ENCODE data around the gene CARD16.
"Not testable (repeated sequence)": the region's sequence is repeated elsewhere in the genome, so short reads cannot be mapped to it uniquely, and the experiment has no call there.

The CARD16 gene

GRCh38 chr11:105049481-105049880, 4.3 kb upstream of the CARD16 start:
- no peak for DNase-seq (ENCODE audit: low spot score)

GRCh38 chr11:105046898-105047579, 1.9 kb upstream of the CARD16 start:
- DNase-seq (ENCODE audit: low spot score) = no peak

GRCh38 chr11:105045676-105046296, 651 bp upstream of the CARD16 start:
- no peak for DNase-seq (ENCODE audit: low spot score)

- no peak for DNase-seq (ENCODE audit: low spot score)
Measured at GRCh38 chr11:105042178-105042577, 3.0 kb downstream of the CARD16 start.

- DNase-seq (ENCODE audit: low spot score) = no peak
Measured at GRCh38 chr11:105040703-105041102, 4.4 kb downstream of the CARD16 start.

- no peak for DNase-seq (ENCODE audit: low spot score)
Measured at GRCh38 chr11:105034813-105035620, 10.1 kb downstream of the CARD16 start, which contains the start of gene CASP1. TSS of gene CASP1 (minus strand) at chr11:105035144. CDS start at chr11:105035113, 31 bp downstream.

- DNase-seq (ENCODE audit: low spot score) = not testable (repeated sequence)
Measured at GRCh38 chr11:105034388-105034787, 10.7 kb downstream of the CARD16 start.

GRCh38 chr11:105033781-105034180, 11.4 kb downstream of the CARD16 start:
- no peak for DNase-seq (ENCODE audit: low spot score)

DNA sequence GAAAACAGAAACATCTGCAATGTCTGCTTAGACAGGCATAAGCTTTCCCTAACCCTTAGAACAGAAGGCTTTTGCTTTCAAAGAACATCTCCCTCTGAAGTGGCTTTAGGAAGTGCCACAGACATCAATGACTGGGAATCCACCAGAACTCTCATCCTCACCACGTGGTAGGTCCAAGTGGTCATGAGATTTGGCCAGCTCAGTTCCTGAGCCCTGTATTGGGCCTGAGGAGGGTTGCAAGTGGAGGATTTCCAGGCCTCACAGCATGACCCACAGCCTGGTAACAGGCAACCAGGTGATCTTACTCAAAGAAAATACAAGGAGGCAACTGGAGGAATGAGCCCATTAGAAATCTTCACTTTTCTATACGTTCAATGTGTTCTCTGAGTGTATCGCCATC, 11.8 kb downstream of the CARD16 start:
- DNase-seq (ENCODE audit: low spot score) = no peak

- no peak for DNase-seq (ENCODE audit: low spot score)
Measured at GRCh38 chr11:105032495-105032894, 12.6 kb downstream of the CARD16 start.

- DNase-seq (ENCODE audit: low spot score) = no peak
Measured at GRCh38 chr11:105027678-105028077, 17.5 kb downstream of the CARD16 start.

DNA sequence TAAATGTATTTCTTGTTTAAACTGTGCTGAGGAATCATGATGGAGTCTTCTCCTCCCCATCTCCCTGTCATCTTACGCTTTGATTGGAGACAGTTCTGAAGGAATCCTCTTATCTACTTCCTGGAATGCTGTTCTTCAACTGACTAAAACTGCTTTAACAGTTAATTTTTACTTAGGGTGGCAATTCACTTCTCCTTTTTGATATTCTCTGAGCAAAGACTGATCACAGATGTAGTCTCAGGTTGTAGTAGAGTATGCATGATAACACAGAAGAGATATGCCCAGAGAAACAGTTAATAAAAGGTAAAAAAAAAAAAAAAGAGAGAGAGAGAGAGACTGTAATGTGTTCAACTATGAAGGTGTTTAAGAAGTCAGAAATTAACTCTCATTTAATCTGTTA, 20.7 kb downstream of the CARD16 start:
- DNase-seq (ENCODE audit: low spot score) = no peak

DNA sequence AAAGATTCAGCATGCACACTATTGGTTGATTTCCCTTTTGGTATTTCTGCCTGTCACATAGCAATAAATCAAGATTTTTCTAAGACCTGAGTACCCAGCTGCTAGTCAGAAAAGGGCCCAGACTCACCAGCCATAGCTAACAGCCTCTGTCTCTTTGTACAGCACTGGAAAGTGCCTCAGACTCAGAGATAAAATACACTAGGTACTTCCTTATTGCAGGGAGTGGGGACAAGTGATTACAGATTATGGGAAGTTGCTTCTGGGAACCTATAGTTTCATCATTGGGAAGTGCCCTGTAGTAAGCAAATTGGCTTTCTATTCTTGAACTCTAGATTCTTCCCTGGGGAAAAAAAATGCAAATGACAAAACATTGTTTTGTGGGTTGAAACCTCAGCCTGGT, 22.1 kb downstream of the CARD16 start, which contains the start of gene CASP5:
CASP5 (minus strand) TSS at position 166 of the 400 bp plus-strand sequence; CDS start at position 134, 32 bp downstream.
- DNase-seq (ENCODE audit: low spot score) = no peak

- DNase-seq (ENCODE audit: low spot score) = no peak
Measured at GRCh38 chr11:105022527-105022926, 22.6 kb downstream of the CARD16 start.

DNA sequence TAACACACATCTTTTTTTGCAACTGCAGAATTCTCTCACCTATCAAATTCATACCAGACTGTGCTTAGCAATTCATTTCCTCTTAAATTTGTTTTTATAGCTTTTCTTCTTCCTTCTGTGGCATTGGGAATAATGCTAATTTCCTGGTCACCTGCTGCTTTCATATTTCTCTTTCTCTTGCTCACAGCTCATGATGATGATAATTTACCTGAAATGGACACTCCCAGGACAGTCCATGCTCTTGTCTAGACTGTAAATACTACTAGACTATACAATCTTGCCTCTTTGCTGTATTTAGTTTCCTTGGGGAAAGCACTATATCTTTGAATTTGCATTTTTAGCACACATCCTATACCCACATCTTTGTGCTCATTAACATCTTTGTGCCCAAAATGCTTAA, 37.7 kb downstream of the CARD16 start:
- no peak for DNase-seq (ENCODE audit: low spot score)

GRCh38 chr11:105005451-105005845, 39.7 kb downstream of the CARD16 start:
- no peak for DNase-seq (ENCODE audit: low spot score)

DNA sequence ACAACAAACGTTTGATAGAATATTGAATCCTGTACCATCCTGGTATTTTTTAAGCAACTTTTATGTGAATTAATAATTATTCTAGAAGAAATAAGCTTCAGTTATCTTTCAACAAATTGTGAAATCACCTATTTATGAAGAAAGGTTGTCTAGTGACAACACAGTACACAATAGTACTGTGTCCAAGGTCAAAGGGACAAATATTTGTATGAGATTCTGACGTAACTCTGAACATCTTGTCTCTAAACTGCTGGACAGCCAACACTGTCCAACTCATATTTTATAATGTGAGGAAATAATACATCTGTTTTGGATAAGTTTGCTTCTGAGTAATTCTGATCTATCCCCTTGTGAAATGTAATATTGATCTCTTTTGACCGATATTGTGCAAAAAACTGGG, 41.1 kb downstream of the CARD16 start:
- DNase-seq (ENCODE audit: low spot score) = no peak

GRCh38 chr11:105003151-105003550, 42.0 kb downstream of the CARD16 start:
- DNase-seq (ENCODE audit: low spot score) = no peak

GRCh38 chr11:105000797-105001196, 44.3 kb downstream of the CARD16 start:
- no peak for DNase-seq (ENCODE audit: low spot score)

DNA sequence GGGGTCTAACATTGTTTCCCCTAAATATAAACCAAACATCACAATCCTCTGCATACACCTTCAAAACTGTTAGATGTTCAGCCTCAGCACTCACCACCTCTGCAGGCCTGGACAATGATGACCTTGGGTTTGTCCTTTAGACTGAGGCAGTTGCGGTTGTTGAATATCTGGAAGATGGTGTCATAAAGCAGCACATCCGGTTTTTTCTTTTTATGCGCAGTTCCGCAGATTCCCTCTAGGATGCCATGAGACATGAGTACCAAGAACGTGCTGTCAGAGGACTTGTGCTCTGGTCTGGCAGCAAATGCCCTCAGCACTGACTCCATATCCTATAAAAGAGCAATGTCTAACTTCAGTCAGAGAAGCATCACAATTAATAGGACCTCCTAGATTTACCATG, 45.0 kb downstream of the CARD16 start:
- DNase-seq (ENCODE audit: low spot score) = no peak

- no peak for DNase-seq (ENCODE audit: low spot score)
Measured at GRCh38 chr11:104999721-105000120, 45.4 kb downstream of the CARD16 start.

DNA sequence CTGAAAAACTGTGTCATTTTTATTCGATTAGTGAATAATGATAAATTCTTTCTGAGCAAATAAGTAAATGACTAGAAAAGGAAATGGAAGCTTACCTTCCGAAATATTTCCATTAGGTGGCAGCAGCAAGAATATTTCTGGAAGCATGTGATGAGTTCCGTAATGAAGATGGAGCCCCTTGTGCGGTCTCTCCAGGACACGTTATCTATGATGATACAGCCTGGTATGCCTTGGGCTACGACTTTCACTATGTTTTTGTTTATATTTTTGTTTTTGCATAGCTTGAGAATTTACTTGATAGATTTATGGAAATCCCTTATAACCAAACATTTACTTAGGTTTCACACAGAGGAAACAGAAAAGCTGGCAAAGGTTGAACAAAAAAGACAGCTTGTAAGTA, 47.8 kb downstream of the CARD16 start:
- DNase-seq (ENCODE audit: low spot score) = no peak

GRCh38 chr11:104995001-104995408, 50.1 kb downstream of the CARD16 start:
- DNase-seq (ENCODE audit: low spot score) = no peak

Measured in HuH-7.5 (cell line).